Esophagus muscularis mucosa (tissue), 3 donors: Measurements from ENCODE around the gene ADGRB2.

Source experiments
- POLR2A ChIP-seq: fragments of 450-650 bp; IDR thresholded peaks from one replicate; pipeline ENCODE4 v1.6.1; 2017; ENCODE audit warnings: antibody characterized with exemption, moderate library complexity, mild to moderate bottlenecking, low read depth
- TF ChIP-seq, protein P1 (sequence below), 3 experiments: fragments of 200-600 bp in 2 of 3; fragments of 450-650 bp in 1 of 3; sonication (generic) in 2 of 3; IDR thresholded peaks; one replicate each; pipeline ENCODE4 v1.5.1; 2017 to 2019; ENCODE audit warnings: antibody characterized with exemption in 3 of 3, mild to moderate bottlenecking in 2 of 3, moderate library complexity in 1 of 3

DNA sequence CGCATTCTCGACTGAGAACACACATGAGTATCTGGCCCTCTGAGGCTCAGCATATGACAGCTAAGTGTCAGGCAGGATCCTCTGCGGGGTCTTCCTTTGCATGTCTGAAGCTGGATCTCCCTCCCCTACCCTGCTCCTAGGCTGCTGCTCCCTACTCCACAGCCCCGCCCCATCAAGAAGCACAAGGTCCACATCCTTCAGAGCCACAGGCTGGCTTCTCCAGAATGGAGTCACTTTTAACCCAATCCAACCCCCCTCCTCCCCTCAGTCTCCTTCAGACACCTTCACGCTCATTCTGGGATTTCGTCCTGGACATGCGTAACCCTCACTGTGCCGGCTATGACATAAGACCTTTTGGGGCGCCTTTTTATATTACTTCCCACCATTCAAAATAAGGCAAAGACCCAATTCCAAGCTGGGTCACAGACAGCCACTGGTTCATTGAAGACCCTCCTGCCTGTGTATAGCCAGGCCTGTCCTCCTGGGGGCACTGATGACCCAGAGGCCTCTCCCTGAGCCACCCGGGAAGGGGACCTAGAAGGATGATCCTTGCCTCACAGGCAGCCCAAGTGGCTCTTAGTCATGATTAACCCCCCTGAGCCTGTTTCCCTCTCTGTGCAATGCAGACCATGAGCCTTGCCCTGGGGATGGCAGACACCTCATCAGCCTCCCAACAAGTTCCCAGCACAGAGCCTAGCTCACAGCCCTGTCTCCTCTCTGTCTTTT is 4.7 kb downstream of the ADGRB2 start:
- no peak for TF ChIP-seq POLR2A
- TF ChIP-seq, protein P1, sequence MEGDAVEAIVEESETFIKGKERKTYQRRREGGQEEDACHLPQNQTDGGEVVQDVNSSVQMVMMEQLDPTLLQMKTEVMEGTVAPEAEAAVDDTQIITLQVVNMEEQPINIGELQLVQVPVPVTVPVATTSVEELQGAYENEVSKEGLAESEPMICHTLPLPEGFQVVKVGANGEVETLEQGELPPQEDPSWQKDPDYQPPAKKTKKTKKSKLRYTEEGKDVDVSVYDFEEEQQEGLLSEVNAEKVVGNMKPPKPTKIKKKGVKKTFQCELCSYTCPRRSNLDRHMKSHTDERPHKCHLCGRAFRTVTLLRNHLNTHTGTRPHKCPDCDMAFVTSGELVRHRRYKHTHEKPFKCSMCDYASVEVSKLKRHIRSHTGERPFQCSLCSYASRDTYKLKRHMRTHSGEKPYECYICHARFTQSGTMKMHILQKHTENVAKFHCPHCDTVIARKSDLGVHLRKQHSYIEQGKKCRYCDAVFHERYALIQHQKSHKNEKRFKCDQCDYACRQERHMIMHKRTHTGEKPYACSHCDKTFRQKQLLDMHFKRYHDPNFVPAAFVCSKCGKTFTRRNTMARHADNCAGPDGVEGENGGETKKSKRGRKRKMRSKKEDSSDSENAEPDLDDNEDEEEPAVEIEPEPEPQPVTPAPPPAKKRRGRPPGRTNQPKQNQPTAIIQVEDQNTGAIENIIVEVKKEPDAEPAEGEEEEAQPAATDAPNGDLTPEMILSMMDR (IDR thresholded peaks at IDR 0.05) = no peak
